Activated T-helper 9 cell treated with anti-CD3 and anti-CD28 coated beads, Interleukin-2, amount 50 U/mL, for 16 hours (primary cell): Measurements from ENCODE around the gene PPP1R12C.
"Not testable (repeated sequence)": the region's sequence is repeated elsewhere in the genome, so short reads cannot be mapped to it uniquely, and the experiment has no call there.

ENCODE experiments used
- DNase-seq: peaks from one replicate; pipeline ENCODE4 v3.0.0-alpha.2; 2020; ENCODE audit warnings: low read depth

PPP1R12C gene

DNA sequence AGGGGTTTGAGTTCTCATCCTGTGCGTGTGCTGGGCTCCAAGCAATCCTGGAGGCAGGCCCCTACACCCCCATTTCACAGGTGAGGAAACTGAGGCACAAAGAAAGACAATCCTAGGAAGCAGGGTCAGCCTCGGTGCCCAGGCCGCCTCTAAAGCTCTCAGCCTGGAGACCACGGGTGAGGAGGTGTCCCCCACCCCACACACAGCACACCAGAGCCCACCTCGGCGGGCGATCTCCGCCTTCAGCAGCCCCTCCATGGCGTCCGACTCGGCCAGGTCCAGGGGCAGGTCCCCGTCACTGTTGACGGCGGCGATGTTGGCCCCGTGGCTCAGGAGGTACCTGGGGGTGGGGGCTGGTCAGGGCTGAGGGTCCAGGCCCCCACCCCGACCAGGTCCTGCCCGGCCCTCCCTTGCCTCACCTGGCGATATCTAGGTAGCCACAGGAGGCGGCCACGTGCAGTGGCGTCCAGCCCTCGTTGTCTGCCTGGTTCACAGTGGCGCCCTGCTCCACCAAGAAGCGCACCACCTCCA, 5.1 kb downstream of the PPP1R12C start:
- no peak for DNase-seq

DNA sequence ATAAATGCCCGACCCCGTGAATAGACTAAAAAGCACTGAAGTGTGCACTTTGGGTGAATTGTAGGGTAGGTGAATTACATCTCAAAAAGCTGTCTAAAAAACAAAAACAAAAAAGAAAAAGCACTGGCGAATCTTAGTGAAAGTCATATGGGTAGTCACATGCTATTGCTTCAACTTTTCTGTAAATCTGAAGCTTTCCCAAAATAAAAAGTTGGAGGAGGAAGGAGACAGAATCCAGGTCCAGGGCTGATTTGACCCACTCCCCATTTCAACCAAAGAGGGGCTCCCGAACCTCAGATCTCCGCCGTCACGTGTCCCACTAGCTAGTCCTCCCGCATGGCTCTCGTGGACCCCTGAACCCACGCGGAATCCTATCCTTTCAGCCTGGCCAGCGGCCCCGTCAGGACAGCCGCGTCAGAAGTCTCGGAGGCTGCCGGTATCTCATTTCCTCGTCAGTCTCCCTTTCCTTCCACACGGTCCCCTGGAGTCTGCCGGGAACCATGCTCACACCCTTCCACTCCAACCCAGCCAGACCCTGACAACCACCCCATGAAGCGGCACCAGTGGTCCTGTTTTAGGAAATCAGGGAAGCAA, 6.1 kb downstream of the PPP1R12C start:
- DNase-seq, result no peak

DNA sequence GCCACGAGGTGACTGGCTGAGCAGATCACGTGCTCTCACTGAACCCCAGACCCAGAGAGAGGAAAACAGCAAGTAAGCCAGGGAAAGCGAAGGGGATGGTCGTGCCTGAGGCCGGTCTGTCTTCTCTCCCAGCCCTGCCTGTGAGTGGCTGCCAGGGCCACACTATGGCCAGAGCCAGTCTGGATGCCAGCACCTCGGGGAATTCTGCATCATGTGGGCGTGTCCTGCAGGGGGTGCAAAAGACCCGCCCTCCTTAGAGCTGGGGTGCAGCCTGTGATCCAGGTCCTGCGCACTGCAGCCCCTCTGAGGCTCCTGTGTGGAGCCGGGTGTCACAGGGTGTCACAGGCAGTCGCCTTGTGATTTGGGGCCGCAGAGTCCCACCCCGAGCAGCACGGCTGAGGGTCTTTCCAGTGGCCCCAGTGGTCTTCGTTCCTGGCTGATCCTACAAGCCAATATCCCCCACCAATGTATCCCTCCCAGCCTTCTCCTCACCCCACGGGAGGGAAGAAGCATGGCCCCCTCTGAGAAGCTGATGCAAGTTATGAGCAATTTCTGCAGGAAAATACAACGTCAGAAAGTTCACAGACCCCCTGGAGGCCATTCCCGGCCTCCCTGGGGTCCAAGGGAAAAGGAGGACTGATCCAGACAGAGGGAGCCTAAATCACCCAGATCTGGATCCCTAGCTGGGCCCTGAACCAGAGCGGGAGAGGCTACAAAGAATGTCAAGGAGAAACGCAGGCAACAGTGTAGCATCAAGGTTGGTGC, 7.7 kb downstream of the PPP1R12C start:
- DNase-seq, result no peak

DNA sequence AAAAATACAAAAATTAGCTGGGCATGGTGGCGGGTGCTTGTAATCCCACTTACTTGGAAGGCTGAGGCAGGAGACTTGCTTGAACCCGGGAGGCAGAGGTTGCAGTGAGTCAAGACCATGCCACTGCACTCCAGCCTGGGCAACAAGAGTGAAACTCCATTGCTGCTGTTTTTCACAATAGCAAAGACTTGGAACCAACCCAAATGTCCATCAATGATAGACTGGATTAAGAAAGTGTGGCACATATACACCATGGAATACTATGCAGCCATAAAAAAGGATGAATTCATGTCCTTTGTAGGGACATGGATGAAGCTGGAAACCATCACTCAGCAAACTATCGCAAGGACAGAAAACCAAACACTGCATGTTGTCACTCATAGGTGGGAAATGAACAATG, 10.2 kb downstream of the PPP1R12C start:
- not testable (repeated sequence) for DNase-seq

DNA sequence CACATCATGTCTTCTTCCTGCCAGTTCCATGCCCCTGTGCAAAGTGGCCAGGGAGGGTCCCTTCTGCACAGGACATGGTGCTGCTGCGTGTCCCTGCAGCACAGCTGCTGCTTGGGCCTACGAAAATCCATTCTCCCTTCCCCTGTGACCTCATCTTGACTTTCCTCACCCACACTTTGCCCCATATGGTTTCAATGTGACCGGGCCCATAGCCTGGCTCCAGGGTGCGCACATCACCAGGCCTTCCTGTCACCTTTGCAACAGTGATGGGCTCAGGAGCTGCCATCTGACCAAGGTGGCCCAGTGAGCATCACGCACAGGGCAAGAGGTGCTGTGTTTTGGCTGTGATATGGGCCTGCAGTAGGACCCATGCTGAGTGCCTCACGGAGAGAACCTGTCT, 10.8 kb downstream of the PPP1R12C start:
- DNase-seq, result no peak

DNA sequence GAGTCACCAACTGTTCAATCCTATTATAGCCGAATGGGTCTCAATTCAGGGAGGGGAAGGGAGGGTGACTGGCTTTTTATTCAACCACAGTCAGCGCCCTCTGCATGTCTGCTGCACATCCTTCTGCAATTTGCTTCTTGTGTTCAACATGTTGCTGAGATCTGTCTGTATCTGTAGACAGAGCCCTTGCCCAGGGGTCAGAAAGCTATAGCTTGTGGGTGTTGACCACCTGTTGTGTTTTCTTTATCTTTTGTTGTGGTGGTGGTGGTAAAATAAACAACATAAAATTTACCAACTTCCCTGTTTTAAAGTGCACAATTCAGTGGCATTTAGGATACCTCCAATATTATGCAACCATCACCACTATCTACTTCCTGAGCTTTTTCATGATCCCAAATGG, 12.2 kb downstream of the PPP1R12C start:
- no peak for DNase-seq

DNA sequence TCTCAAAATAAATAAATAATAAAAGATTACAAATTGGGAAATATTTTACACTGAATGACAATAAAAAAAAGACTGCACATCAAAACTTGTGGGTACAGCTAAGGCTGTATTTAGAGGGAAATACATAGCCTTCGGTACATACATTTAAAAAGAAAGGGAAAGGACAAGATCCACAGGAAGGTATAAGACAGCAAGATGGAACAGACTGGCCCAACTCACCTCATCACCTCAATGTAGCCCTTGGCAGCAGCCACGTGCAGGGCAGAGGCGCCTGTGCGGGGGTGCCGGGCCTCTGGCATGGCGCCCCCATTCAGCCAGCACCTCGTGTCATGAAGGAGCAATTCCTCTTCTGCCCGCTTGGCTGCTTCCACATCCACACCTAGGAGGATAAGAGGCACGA, 14.2 kb downstream of the PPP1R12C start:
- DNase-seq, result no peak

DNA sequence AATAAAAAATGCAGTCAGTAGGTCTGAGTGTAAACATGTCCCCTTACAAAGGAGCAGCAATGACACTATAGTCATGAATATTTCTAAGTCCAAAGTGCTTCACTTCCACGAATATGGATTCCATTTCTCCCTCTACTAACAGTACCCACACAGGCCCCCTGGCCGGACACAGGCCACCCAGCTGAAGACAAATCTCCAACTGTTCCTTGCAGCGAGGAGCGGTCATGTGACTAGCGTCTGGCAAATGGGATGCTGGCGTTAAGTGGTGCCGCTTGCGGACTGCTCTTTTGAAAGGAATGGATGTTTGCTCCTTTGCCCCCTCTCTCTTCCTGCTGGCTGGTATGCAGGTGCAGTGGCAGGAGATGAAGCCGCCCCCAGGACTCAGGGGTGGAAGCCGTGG, 16.2 kb downstream of the PPP1R12C start:
- no peak for DNase-seq

DNA sequence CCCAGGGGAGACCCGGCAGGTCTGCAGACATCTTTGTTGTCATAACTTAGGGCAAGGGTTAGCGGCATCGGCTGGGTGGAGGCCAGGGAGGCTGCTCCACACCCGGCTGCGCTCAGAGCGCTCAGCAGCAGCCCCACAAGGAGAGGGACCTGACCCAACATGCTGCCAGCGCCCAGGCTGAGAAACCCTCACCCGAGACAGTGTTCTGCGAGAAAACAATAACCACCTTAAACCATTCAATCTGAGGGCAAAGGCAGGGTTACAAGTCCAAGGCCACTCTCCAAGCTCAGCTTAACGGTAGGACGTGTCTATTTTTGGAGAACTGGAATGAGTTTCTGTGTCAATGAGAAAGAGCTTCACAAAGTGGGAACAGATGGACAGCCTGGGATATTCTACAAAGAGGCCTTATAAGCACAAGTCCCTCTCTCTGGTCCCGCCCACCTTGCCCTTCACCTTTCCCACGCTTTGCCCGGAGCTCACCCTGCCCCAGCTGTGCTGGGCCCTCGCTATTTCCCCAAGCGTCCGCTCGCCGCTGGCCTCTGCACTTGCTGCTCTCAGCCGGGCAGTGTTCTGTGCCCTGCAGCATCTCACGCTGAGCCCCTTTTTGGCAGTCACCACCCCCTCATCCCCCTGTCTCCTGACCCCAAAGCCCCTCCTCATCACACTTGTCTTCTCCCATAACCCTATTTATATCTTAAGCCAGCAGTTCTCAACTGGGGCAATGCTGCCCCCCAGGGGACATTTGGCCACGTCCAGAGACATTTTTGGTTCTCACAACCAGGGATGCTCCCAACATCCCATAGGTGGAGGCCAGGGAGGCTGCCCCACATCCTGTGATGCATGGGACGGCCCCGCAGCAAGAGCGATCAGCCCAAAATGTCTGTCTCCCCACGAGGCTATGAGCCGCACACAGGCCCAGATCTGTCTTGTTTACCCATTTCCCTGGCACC, 17.6 kb downstream of the PPP1R12C start:
- no peak for DNase-seq

DNA sequence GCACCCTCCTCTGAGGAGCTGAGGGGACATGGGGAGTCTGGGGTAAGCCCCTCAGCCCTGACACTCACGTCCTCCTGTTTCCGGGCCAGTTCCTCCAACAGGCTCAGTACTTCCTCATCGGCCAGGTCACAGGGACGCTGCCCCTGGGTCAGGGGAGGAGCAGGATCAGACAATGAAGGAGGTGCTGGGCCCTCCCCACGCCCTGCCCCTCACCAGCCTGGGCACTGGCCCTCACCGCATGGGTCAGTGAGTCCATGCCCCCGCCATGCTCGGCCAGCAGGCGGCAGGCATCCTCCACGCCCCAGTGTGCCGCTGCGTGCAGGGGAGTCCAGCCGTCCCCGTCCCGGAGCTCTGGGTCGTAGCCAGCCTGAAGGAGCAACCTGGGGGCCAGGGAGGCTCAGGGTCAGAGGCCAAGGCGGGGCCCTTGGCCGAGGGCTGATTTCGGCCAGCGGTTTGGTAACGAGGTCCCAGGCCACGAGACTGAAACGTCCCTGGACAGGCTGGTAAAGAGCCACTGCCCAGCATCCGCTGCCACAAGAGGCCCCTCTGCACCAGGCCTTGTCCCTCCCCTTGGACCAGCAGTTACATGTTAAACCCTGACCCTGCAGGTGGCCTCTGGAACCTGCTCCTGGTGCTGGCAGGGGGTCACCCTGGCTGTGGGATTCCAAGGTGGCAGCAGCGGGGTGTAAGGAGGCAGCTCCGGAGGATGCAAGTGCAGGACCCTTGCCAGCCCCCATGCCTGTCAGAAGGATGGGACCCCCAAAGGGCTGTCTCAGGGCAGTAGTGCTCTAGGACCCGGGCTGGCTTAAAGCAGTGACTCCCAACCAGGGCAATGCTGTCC, 18.5 kb downstream of the PPP1R12C start:
- DNase-seq, result no peak

DNA sequence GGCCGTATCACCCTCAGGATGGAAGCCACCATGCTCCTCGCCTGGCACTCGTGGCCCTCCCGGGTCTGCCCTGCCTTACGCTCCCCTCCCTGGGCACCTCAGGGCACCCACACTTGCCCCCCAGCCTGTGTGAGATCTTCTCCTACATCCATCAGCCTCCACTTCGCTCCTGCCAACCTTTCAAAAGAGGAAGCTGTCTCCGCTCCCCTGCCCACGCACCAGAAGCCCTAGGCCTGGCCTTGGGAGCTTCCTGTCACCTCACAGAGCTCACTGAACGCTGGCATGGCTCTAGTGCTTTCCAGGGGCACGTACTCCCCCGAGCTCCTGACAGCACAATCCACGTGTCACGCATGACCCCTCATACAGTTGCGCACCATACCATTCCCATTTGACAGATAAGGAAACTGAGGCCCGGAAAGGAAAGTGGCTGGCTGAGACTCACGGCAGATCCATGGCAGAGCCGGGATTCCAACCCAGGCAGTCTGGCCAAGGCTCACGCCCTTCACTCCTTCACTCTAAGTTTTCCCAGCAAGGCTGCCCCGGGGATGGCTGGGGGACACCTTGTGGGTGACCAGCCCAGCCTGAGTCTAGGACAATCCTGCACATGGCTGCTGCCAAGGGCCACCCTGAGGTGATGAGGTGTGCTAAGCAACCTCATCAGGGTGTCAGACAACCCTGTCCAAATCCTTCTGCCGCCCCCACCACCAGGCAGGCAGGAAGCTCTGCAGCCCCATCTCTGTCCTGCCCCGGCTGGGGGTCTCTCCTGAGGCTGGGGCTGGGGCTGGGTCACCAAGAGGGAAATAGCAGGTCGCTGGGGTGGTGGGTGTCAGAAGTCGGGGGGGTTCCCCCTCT, 19.3 kb downstream of the PPP1R12C start:
- DNase-seq, result no peak

DNA sequence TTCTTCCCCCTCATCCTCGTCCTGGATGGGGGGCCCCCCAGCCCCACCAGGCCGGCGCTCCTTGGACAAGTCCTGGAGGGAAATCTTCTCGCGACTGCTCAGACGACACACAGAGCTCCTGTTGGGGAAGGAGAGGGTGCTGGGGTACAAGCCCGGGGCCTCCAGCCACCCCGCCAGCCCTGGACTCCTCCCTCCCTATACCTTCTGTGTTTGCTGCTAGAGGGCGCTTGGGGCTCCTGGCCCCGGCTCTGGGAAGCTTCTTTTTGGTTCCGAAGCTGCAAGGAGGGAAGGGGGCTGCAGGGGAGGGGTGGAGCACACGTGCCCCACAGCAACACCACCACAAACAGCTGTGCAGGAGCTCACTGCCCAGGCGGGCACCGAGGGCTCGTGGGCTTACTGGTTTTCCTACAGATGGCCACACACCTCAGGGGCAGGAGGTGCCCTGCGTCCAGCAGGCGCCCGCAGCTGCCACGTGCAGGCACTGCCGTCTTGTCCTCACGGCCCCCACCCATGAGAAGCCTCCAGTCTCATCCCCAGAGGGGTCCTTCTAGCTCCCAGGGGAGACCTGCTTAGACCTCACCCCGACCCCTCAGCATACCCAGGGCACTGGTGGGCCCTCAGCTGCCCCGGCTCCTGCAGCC, 21.3 kb downstream of the PPP1R12C start:
- no peak for DNase-seq

DNA sequence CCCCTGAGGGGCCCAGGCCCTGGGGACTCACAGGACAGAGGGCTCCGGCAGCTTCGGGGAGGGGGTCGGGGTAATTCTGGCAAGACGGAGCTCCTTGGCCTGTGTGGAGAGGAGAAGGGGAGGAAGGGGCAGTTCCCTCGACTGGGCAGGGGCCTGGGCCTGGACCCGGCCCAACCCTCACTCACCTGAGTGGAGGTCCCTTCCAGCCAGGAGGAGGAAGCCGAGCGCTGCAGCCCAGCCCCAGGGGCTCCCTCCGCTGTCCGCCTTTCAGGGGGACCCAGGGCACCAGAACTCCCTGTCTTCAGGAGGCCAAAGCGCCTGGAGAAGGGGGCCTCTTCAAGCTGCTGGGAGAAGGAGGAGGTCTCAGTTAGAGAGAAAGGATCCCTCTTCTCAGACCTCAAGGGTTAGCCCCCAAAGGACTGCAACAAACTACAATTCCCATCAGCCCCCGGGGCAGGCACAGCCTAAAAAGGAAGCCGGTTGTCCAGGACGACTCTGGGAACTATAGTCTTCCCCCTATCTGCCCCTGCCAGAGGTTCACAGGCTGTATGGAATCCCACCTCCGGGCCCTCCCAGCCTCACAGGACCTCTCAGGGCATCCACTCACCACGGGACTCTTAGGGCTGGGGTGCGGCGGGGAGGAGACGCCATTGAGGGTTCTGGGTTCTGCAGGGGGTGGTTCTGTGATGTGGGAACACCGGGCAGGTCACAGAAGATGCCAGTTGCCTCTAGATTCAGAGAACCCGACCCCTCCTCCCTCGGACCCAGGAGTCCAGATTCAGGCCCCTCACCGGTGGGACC, 22.0 kb downstream of the PPP1R12C start:
- no peak for DNase-seq

DNA sequence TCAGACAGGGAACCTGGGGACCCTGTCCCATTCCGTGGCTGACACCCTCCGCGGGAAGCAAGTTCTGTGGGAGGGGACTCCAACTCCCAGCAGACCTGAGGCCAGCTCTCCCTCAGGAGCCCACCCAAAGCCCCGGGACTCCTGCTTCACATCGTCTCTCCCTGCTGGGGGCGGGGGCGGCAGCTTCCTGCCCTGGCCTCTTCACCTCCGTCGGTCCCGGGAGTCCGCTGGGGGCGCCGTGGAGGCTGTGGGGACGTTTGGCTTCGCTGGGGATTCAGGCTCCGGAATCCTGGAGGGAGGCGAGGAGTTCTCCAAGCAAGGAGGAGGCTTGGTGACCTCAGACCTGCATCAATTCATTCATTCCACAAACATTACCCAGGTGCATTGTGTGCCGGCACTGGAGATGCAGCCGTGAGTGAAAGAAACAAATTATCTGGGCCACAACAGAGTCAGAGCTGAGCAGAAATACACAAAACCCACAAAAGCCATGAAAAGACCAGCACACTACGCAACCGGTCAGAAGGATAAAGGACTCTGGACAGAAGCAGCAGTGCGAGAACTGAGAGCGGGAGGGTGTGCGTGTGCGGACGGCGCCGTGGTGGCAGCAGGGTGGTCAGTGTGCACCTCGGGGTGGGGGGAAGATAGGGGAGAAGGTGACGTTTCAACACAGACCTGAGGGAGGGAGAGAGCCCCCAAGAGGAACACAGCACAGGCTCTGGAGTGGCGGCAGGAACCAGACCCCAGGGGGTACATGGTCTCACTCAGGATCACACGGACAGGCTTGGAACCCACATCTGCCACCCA, 22.8 kb downstream of the PPP1R12C start:
- DNase-seq, result no peak

DNA sequence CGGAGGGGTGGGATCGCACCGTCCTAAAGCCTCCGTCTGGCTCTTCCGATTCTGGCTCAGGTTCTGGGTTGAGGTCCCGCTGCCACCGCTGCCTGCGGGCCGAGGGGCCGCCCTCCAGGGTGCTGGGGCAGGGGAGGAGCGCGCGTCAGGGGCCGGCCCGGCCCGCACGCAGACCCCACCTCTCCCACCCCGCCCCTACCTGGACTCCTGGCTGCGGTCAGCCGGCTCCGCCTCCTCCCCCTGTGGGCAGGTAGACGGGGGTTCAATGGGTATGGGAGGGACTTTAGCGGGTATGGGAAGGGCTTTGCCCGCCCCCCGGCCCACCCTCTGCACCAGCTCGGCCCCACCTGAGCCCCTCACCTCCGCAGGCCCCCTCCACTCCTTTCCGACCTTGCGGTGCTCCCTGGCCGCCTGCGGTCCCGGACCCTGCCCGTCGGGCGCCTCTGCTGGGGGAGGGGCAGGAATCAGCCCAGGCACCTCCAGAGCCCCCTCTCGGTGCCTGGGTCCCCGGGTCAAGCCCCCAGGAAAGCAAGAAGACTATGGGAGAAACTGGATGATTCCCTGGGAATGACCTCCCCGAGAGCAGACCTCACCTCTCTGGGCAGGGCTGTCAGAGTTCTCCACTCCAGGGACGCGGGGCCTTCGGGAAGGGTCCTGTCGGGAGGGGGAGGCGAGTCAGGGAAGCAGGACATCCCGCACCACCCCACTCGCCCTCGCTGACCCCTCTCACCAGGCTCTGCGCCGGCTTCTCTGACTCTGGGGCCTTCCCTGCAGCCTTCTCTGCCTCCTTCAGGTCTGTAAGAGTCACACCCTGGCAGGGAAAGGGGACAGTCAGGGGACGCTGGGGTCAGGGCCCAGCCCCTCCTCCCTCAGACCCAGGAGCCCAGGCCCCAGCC, 24.8 kb downstream of the PPP1R12C start:
- DNase-seq, result no peak

DNA sequence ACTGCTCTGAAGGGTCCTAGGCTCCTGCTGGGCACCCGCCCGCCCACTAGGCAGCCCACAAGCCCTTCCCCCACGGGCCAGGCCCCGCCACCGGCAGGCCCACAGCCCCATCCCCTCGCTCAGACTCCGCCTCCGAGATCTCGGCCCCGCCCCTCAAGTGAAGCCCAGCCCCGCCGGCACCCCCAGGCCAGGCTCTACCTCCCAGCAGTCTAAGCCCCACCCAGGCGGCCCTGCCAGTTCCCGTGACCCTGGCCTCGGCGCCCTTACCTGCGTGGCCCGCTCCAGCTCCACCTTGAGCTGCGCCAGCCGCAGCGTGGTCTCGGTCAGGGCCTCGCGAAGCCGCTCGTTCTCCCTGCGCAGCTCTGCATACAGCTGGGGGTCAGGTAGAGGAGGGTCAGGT, 25.5 kb downstream of the PPP1R12C start:
- no peak for DNase-seq

DNA sequence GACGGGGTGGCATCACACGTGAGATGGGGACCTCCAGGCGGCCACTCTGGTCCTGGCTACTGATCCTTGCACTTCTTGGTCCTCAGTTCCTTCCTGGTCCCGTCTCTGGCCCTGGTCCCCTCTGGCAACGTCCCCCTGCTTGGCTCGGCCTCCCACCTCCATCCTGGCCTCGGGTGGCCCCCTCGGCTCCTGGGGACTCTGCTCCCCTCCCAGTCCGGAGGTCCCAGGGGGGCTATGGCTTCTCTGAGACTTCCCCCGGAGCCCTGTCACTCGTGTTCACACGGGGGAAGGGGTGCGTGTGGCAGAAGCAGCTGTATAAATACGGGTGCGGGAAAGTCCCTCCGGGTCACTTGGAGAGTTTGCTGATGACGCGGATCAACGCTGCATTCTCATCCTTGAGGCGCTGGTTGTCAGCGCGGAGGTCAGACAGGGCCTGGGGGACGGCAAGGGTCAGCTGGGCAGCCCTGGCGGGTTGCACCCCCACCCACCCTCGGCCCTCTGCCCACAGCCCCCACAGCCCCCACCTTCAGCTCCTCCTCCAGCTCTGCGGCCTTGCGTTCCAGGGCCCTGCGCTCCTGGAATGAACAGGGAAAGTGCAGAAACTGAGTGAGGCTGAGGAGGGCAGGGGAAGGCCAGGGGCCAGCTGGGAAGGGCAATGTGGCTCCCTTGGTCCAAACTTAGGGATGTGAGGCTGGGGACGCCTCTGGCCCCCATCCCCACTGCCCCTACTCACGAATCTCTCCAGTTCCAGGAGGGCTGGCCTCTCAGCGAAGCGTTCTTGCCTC, 26.1 kb downstream of the PPP1R12C start:
- no peak for DNase-seq
